ENCODE data around the gene PHOX2A.
"Not testable (repeated sequence)": the region's sequence is repeated elsewhere in the genome, so short reads cannot be mapped to it uniquely, and the experiment has no call there.

Gene PHOX2A

DNA sequence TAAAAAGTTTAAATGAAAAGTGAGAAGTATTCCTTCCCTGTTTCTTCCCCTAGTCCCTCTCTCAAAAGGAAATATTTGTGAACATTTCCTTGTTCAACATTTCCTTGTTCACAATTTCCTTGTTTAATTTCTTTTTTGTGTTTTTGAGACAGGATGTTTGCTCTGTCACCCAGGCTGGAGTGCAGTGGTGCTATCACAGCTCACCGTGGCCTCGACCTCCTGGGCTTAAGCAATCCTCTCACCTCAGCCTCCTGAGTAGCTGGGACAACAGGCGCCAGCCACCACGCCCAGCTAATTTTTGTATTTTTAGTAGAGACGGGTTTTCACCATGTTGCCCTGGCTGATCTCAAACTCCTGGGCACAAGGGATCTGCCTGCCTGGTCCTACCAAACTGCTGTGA lies 23.0 kb upstream of the PHOX2A start:
- not testable (repeated sequence) for H2BK12ac ChIP-seq (ENCODE audit: low read length); H3K4me3 ChIP-seq (ENCODE audit: low read length in 2 of 2); H3K36me3 ChIP-seq (replicated peaks in 1 of 2; ENCODE audit: control insufficient read depth in 2 of 2, insufficient read depth in 2 of 2, low read length in 2 of 2); H3K14ac ChIP-seq (ENCODE audit: low read length); H3K9ac ChIP-seq (ENCODE audit: low read depth, low read length, poor library complexity); H4K91ac ChIP-seq (ENCODE audit: low read depth, low read length, poor library complexity); H2BK120ac ChIP-seq (ENCODE audit: low read depth, low read length); H2BK15ac ChIP-seq (ENCODE audit: low read length); DNase-seq (ENCODE audit: low spot score); H3K4me2 ChIP-seq (ENCODE audit: insufficient read depth, low read length, poor library complexity, severe bottlenecking); H3K23ac ChIP-seq (ENCODE audit: low read depth, low read length, poor library complexity); H3K79me1 ChIP-seq (ENCODE audit: low read depth, low read length); H3K4me1 ChIP-seq (ENCODE audit: control insufficient read depth in 2 of 2, insufficient read depth in 1 of 2, low read depth in 1 of 2, low read length in 2 of 2); H2BK5ac ChIP-seq (ENCODE audit: low read length); H3K9me3 ChIP-seq (replicated peaks in 1 of 2; ENCODE audit: control insufficient read depth in 2 of 2, insufficient read depth in 1 of 2, low read depth in 1 of 2, low read length in 2 of 2); H3K27me3 ChIP-seq (ENCODE audit: control insufficient read depth in 3 of 3, insufficient read depth in 3 of 3, low read depth in 1 of 3, low read length in 3 of 3); H2AK5ac ChIP-seq (ENCODE audit: low read depth, low read length); H2AFZ ChIP-seq (ENCODE audit: low read length); H3K27ac ChIP-seq (replicated peaks; ENCODE audit: low read length); H3K4ac ChIP-seq (ENCODE audit: low read length); H3K18ac ChIP-seq (ENCODE audit: low read length); H4K8ac ChIP-seq (ENCODE audit: low read depth, low read length)
- WGBS, 2 donors (ENCODE audit: extremely low coverage in 2 of 2, insufficient read length in 2 of 2, insufficient replicate concordance in 1 of 2), result no CpG with 5 or more reads among the region's 5 CpGs

DNA sequence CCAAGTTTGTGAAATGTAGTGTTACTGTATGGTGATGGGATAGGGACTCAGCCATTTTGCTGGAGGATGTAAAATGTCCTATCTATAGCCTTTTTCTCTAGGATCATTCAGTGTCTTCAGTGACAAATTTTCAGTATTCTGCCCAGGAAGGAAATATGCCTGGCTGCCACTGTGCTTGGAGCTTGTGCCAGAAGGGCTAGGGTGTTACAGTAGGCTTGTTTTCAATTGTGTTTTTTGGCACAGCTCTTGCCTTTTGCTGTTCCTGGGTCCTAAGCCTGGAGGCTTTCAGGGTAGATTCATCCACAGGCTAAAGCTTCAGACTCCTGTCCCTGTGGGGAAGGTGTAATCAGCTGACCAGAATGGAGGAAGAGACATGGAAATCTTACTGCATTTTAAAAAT lies 22.0 kb upstream of the PHOX2A start:
- Histone ChIP-seq H3K4me3 (ENCODE audit: low read length in 2 of 2) (no peak overlapping the region), H3K18ac (ENCODE audit: low read length) (no peak overlapping the region), H4K8ac (ENCODE audit: low read depth, low read length) (no peak overlapping the region), H2BK120ac (ENCODE audit: low read depth, low read length) (no peak overlapping the region), H3K9ac (ENCODE audit: low read depth, low read length, poor library complexity) (no peak overlapping the region), H2BK5ac (ENCODE audit: low read length) (no peak overlapping the region), H2AK5ac (ENCODE audit: low read depth, low read length) (no peak overlapping the region), H3K4me1 (ENCODE audit: control insufficient read depth in 2 of 2, insufficient read depth in 1 of 2, low read depth in 1 of 2, low read length in 2 of 2) (no peaks in the 10 kb centered on the region), H4K91ac (ENCODE audit: low read depth, low read length, poor library complexity) (no peak overlapping the region), H3K4ac (ENCODE audit: low read length) (no peak overlapping the region), H3K14ac (ENCODE audit: low read length) (no peak overlapping the region), H3K9me3 (replicated peaks in 1 of 2; ENCODE audit: control insufficient read depth in 2 of 2, insufficient read depth in 1 of 2, low read depth in 1 of 2, low read length in 2 of 2) (no peaks in the 10 kb centered on the region), H3K36me3 (replicated peaks in 1 of 2; ENCODE audit: control insufficient read depth in 2 of 2, insufficient read depth in 2 of 2, low read length in 2 of 2) (no peaks in the 10 kb centered on the region), H3K27ac (replicated peaks; ENCODE audit: low read length) (no peak overlapping the region), H3K27me3 (ENCODE audit: control insufficient read depth in 3 of 3, insufficient read depth in 3 of 3, low read depth in 1 of 3, low read length in 3 of 3) (peaks cover 0 to 3% (median 1%) of the 10 kb centered on the region in 3 experiments), H2BK12ac (ENCODE audit: low read length) (no peak overlapping the region), H3K79me1 (ENCODE audit: low read depth, low read length) (no peaks in the 10 kb centered on the region), H2BK15ac (ENCODE audit: low read length) (no peak overlapping the region), H2AFZ (ENCODE audit: low read length) (no peak overlapping the region), H3K23ac (ENCODE audit: low read depth, low read length, poor library complexity) (no peak overlapping the region), H3K4me2 (ENCODE audit: insufficient read depth, low read length, poor library complexity, severe bottlenecking) (no peak overlapping the region)
- no peak for DNase-seq (ENCODE audit: low spot score)

- WGBS, 2 donors (ENCODE audit: extremely low coverage in 2 of 2, insufficient read length in 2 of 2, insufficient replicate concordance in 1 of 2), result no CpG with 5 or more reads among the region's 4 CpGs
- DNase-seq (ENCODE audit: low spot score), result no peak
Observed at GRCh38 chr11:72263361-72263760, 19.4 kb upstream of the PHOX2A start.

DNA sequence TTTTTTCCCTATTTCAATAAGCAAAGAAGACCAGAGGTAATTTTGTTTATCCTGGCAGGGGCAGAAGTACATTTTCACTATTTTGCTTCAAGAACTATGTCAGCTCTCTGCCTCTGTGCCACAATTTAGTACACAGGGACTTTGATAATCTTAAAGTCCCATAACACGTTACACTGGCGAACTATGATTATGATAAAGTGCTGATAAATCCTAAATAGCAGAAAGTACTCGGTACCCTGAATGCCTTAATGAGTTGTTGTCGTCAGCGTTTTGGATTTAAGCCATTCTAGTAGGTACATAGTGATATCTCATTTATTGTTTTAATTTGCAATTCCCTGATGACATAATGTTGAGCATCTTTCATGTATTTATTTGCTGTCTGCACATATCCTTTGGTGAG lies 16.6 kb upstream of the PHOX2A start:
- Histone ChIP-seq H4K8ac (ENCODE audit: low read depth, low read length) (no peak overlapping the region), H3K27ac (replicated peaks; ENCODE audit: low read length) (no peak overlapping the region), H2BK5ac (ENCODE audit: low read length) (no peak overlapping the region), H3K36me3 (replicated peaks in 1 of 2; ENCODE audit: control insufficient read depth in 2 of 2, insufficient read depth in 2 of 2, low read length in 2 of 2) (no peaks in the 10 kb centered on the region), H3K4me3 (ENCODE audit: low read length in 2 of 2) (no peak overlapping the region), H3K4ac (ENCODE audit: low read length) (no peak overlapping the region), H3K27me3 (ENCODE audit: control insufficient read depth in 3 of 3, insufficient read depth in 3 of 3, low read depth in 1 of 3, low read length in 3 of 3) (peaks cover 0 to 3% (median 1%) of the 10 kb centered on the region in 3 experiments), H2BK15ac (ENCODE audit: low read length) (no peak overlapping the region), H3K9me3 (replicated peaks in 1 of 2; ENCODE audit: control insufficient read depth in 2 of 2, insufficient read depth in 1 of 2, low read depth in 1 of 2, low read length in 2 of 2) (no peaks in the 10 kb centered on the region), H3K9ac (ENCODE audit: low read depth, low read length, poor library complexity) (no peak overlapping the region), H3K4me2 (ENCODE audit: insufficient read depth, low read length, poor library complexity, severe bottlenecking) (no peak overlapping the region), H2BK12ac (ENCODE audit: low read length) (no peak overlapping the region), H3K23ac (ENCODE audit: low read depth, low read length, poor library complexity) (no peak overlapping the region), H3K14ac (ENCODE audit: low read length) (no peak overlapping the region), H3K18ac (ENCODE audit: low read length) (no peak overlapping the region), H2AK5ac (ENCODE audit: low read depth, low read length) (no peak overlapping the region), H3K79me1 (ENCODE audit: low read depth, low read length) (no peaks in the 10 kb centered on the region), H2AFZ (ENCODE audit: low read length) (no peak overlapping the region), H3K4me1 (ENCODE audit: control insufficient read depth in 2 of 2, insufficient read depth in 1 of 2, low read depth in 1 of 2, low read length in 2 of 2) (no peaks in the 10 kb centered on the region), H2BK120ac (ENCODE audit: low read depth, low read length) (no peak overlapping the region), H4K91ac (ENCODE audit: low read depth, low read length, poor library complexity) (no peak overlapping the region)
- WGBS, 2 donors (ENCODE audit: extremely low coverage in 2 of 2, insufficient read length in 2 of 2, insufficient replicate concordance in 1 of 2), result no CpG with 5 or more reads among the region's 5 CpGs
- DNase-seq (ENCODE audit: low spot score), result no peak

More at GRCh38 chr11:72263361-72263760, 19.4 kb upstream of the PHOX2A start:
- Histone ChIP-seq H2AFZ (ENCODE audit: low read length) (no peak overlapping the region), H3K4ac (ENCODE audit: low read length) (no peak overlapping the region), H3K4me3 (ENCODE audit: low read length in 2 of 2) (no peak overlapping the region), H2BK120ac (ENCODE audit: low read depth, low read length) (no peak overlapping the region), H4K91ac (ENCODE audit: low read depth, low read length, poor library complexity) (no peak overlapping the region), H3K9ac (ENCODE audit: low read depth, low read length, poor library complexity) (no peak overlapping the region), H3K79me1 (ENCODE audit: low read depth, low read length) (no peaks in the 10 kb centered on the region), H3K27ac (replicated peaks; ENCODE audit: low read length) (no peak overlapping the region), H3K23ac (ENCODE audit: low read depth, low read length, poor library complexity) (no peak overlapping the region), H2BK15ac (ENCODE audit: low read length) (no peak overlapping the region), H2AK5ac (ENCODE audit: low read depth, low read length) (no peak overlapping the region), H2BK5ac (ENCODE audit: low read length) (no peak overlapping the region), H3K18ac (ENCODE audit: low read length) (no peak overlapping the region), H4K8ac (ENCODE audit: low read depth, low read length) (no peak overlapping the region), H3K14ac (ENCODE audit: low read length) (no peak overlapping the region), H2BK12ac (ENCODE audit: low read length) (no peak overlapping the region), H3K9me3 (replicated peaks in 1 of 2; ENCODE audit: control insufficient read depth in 2 of 2, insufficient read depth in 1 of 2, low read depth in 1 of 2, low read length in 2 of 2) (no peaks in the 10 kb centered on the region), H3K4me1 (ENCODE audit: control insufficient read depth in 2 of 2, insufficient read depth in 1 of 2, low read depth in 1 of 2, low read length in 2 of 2) (no peaks in the 10 kb centered on the region), H3K36me3 (replicated peaks in 1 of 2; ENCODE audit: control insufficient read depth in 2 of 2, insufficient read depth in 2 of 2, low read length in 2 of 2) (no peaks in the 10 kb centered on the region), H3K4me2 (ENCODE audit: insufficient read depth, low read length, poor library complexity, severe bottlenecking) (no peak overlapping the region), H3K27me3 (ENCODE audit: control insufficient read depth in 3 of 3, insufficient read depth in 3 of 3, low read depth in 1 of 3, low read length in 3 of 3) (peaks cover 0 to 7% (median 1%) of the 10 kb centered on the region in 3 experiments)
